Forelimb muscle (tissue), 1 donor: ENCODE measurements around the gene CELSR3. TPM values are rescaled to one million over a fixed set of nuclear protein-coding genes. Genes with fewer than 3 reads are reported as not detected.

Source experiments
- DNase-seq: peaks from one replicate; pipeline ENCODE4 v3.0.0-alpha.2; 2013; ENCODE audit warnings: low read depth
- polyA plus RNA-seq: library from polyadenylated mRNA; unstranded; fragments of 120-200 nt; gene quantifications from one replicate; pipeline ENCODE4 v1.2.1, GENCODE V29; 2013; ENCODE audit not compliant: insufficient read length

The CELSR3 gene, protein sequence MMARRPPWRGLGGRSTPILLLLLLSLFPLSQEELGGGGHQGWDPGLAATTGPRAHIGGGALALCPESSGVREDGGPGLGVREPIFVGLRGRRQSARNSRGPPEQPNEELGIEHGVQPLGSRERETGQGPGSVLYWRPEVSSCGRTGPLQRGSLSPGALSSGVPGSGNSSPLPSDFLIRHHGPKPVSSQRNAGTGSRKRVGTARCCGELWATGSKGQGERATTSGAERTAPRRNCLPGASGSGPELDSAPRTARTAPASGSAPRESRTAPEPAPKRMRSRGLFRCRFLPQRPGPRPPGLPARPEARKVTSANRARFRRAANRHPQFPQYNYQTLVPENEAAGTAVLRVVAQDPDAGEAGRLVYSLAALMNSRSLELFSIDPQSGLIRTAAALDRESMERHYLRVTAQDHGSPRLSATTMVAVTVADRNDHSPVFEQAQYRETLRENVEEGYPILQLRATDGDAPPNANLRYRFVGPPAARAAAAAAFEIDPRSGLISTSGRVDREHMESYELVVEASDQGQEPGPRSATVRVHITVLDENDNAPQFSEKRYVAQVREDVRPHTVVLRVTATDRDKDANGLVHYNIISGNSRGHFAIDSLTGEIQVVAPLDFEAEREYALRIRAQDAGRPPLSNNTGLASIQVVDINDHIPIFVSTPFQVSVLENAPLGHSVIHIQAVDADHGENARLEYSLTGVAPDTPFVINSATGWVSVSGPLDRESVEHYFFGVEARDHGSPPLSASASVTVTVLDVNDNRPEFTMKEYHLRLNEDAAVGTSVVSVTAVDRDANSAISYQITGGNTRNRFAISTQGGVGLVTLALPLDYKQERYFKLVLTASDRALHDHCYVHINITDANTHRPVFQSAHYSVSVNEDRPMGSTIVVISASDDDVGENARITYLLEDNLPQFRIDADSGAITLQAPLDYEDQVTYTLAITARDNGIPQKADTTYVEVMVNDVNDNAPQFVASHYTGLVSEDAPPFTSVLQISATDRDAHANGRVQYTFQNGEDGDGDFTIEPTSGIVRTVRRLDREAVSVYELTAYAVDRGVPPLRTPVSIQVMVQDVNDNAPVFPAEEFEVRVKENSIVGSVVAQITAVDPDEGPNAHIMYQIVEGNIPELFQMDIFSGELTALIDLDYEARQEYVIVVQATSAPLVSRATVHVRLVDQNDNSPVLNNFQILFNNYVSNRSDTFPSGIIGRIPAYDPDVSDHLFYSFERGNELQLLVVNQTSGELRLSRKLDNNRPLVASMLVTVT (N-terminal part only)
- 0.35 TPM for polyA plus RNA-seq

- no peak for DNase-seq
Observed at GRCh38 chr3:48662753-48663488, at the start of gene CELSR3. CELSR3 (minus strand) TSS chr3:48662886; CDS start chr3:48662634, 252 bp downstream.

DNA sequence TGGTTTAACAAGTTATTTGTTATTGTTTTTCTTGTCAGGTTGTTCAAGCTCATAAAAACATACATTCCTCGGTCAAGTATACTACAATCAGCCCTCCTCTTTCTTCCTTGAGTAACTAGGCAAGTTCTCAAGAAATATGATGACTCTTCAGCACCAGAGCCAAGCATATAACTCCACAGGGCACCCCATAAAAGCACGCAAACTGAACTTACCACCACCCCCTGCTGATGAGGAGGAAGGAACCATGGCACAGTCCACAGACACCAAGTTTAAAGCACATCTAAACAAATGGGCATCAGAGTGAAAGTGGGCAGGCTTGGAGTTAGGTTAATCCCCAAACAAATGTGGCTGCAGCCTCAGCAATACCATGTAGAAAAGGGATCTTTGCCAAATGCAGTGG, 49.0 kb upstream of the CELSR3 start:
- DNase-seq, result no peak

DNA sequence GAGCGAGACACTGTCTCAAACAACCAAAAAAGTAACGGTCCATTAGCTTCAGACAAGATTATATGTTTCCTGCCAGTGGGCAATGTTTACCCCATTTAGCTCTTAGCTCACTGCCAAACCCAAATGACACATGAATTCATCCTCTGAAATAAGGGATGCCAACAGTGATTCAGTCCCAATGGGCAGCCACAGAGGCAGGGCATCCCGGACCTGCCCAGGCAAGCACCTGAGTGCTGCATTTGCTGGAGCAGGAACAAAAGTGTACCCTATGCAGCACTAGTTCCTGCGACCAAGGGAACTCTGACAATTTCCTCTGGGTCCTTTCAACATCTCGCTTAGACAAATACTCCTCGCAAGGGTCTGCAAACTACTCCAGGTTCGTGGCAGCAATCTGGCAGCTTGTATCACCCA, 46.4 kb upstream of the CELSR3 start:
- no peak for DNase-seq

DNA sequence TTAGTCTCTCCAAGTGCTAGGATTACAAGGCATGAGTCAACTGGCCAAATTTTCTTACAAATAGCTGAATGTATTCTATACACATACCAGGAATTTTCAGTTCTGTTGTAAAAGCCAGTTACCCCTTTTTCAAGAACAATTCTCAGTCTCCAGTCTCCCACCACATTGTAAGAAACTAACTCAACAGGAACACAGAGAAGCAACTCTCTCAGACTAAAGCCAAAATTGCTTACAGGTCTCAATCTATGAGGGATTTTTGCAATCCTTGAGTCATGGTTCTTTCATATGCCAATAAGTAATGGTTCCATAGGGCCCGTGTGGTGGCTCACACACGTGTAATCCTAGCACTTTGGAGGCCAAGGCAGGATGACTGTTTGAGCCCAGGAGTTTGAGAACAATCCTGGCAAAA, 45.8 kb upstream of the CELSR3 start:
- no peak for DNase-seq

DNA sequence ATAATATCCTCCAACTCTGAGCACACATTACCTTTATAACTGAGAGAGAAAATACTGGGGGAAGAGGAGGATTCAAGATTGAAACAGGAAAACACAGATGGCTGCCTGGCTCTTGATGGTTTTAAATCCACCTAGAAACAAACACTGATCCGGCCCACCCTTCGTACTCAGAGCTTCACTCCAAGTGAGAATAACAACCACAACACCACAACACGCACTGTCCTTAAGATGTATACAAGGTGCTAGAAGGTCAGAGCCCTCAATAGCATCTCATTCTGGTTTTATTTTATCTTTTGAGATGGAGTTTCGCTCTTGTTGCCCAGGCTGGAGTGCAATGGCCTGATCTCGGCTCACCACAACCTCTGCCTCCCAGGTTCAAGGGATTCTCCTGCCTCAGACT, 44.5 kb upstream of the CELSR3 start:
- DNase-seq, result no peak

DNA sequence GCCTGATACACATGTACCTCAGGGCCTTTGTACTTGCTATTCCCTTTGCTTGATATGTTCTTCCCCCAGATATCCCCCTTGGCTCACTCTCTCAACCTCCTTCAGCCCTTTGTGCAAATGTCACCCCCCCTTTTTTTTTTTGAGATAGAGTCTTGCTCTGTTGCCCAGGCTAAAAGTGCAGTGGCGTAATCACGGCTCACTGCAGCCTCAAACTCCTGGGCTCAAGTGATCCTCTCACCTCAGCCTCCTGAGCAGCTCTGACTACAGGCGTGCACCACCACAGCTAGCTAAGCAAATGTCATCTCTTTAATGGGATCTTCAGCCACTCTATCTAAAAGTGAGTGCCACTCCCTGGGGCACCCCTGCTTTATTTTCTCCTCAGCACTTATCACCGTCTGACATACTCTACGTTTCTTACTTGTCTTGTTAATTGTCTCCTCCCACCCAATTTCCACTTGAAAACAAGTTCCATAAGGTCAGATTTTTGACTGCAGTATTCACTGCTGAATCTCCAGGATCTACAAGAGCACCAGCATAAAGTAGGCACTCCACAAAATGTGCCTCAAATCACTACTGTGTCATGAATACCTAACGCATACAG, 39.7 kb upstream of the CELSR3 start:
- DNase-seq, result no peak

DNA sequence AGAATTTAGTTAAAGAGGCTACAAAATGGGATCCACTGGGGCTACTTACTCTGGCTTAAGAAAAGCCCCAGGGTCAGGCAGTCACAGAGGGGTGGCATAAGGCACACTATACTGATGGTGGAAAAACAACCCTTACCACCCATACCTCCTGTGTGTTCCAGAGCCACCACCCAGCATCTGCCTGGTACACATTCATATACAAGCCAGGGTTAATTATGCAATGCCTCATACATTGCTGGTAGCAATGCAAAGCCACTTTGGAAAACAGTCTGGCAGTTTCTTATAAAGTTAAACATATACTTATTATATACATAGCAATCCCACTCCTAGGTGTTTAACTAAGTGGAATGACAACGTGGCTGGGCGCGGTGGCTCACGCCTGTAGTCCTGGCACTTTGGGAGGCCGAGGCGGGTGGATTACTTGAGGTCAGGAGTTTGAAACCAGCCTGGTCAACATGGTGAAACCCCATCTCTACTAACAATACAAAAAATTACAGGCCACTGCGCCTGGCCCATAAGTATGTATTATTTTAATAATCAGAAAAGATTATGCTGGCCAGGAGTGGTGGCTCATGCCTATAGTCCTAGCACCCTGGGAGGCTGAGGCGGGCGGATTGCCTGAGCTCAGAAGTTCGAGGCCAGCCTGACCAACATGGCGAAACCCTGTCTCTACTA, 38.2 kb upstream of the CELSR3 start:
- DNase-seq, result no peak

GRCh38 chr3:48698891-48699290, 36.2 kb upstream of the CELSR3 start:
- no peak for DNase-seq

- no peak for DNase-seq
Observed at GRCh38 chr3:48697952-48698351, 35.3 kb upstream of the CELSR3 start.

DNA sequence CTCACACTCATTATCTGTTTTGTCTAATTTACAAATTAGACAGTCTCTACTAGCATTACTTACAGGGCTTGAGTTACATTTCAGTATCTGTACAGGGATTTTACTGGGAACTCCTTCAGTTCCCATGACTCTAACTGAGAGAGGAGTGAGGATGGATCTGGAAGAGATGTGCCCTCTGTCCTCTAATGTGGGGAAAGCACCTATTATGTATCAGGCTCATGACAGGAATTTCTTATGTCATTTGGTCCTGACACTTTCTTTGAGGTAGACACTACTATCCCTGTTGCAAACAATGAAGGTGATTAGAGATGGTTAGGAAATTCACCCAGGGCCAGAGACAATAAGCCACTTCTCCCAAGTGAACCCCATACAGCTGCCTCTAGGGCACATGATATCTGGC, 33.9 kb upstream of the CELSR3 start:
- no peak for DNase-seq

DNA sequence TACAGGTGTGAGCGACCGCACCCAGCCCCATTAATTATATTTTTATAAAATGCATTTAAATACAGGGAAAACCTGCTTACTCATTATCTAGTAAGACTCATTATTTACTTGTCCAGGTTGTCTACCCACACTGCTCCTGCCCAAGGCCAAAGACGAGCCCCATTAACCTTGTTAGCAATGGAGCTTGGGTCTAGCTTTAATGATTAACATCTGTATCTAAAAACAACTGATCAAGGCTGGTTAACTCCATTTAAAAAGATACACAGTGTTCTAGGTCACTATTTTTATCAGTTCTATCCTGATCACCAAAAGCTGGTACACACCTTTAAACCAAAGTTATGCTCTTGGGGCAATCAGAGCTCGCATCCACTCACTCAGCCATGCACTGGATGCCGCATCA, 33.5 kb upstream of the CELSR3 start:
- no peak for DNase-seq

- no peak for DNase-seq
Observed at GRCh38 chr3:48695393-48695753, 32.7 kb upstream of the CELSR3 start.

- no peak for DNase-seq
Observed at GRCh38 chr3:48694610-48695392, 32.1 kb upstream of the CELSR3 start.

DNA sequence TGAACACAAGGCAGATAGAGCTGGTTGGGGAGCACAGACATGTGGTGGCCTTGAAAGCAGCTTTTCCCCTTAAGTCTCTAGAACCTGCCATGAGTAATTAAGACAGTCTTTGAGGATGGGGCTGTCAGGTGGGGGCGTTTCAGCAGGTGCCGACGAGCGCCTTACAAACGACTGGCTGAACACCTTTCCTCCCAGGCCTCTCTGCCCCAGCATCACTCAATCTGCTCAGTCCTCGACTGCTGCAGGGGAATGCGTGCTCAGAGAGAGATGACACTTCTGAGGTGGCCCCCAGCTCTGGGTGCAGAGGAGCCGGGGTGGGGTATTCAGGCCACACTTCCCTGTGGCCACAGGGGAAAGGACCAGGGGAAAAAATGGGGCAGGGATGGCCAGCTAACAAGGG, 31.1 kb upstream of the CELSR3 start:
- no peak for DNase-seq

DNA sequence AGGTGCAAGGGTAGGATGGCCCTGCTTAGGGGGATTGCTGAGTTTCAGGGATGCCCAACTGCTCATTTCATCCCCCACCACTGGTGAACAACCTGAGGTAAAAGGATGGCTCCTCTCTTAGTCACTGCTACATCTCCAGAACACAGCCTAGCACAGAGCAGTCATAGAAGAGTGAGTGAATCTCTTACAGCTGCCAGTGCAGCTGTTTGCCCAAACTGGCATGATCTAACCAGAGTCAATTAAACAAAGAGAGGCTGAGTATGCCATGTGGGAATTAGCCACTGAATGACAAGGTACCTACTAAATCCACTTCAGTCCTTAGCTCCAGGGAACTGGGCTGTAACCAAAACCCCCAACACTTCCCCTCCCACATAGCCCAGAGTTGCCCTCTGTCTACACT, 29.9 kb upstream of the CELSR3 start:
- DNase-seq, result no peak

DNA sequence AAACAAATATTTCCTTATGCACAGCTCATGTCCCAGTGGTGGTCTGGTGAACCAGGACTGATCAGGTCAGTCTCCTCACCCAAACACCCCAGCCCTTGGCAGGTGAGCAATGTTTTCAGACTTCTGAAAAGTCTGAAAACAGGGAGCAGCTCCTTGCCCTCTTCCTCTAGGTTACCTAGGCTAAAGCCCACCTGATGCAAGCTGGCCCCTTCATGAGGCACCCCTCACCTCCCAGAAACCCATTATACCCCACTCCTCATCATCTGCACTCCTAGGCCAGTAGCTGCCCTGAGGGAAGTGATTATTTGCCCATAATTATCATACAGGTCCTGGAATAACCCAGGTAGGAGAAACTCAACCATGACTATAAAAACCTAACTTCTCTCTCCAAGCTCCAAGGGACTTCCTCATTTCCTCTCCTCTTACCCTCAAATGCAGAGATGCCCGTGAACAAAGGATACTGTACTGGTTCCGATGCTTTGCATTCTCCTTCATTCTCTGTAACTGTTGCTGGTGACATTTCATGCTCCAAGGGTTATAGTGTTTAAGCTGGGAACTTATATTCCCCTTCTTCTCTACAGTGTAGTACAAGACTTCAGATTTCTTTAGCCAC, 28.3 kb upstream of the CELSR3 start:
- DNase-seq, result no peak

DNA sequence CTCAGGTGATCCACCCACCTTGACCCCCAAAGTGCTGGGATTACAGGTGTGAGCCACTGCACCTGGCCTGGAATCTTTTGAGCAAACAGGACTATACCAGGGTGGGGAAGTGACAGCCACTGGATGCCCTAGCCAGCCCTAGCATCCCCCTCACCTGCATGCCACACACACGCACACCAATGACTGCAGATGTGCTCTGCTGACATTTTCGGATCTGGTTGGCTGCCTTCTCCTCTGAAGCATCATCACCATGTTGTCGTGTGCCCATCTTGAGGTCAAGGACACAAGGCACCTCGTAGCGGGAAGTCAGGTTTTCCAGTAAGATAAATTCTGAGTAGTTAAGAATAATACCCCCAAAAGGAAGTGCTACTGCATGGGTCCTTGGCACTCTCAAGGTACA, 26.7 kb upstream of the CELSR3 start:
- no peak for DNase-seq

DNA sequence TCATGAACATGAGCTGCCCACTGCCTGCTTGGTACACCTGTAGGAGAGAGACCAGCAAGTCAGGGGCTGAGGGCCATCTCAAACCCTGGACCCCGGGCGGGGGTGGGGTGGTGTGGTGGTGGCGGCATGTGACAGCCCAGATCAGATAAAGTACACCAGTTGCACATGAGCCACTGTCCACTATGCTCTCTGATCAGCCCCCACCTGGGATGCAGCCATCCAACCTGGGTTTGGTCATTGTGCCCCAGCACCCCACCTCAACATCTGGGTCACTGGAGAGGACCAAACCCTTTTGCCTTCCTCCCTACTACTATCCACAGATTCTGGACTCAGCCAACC, 26.0 kb upstream of the CELSR3 start:
- DNase-seq, result no peak

DNA sequence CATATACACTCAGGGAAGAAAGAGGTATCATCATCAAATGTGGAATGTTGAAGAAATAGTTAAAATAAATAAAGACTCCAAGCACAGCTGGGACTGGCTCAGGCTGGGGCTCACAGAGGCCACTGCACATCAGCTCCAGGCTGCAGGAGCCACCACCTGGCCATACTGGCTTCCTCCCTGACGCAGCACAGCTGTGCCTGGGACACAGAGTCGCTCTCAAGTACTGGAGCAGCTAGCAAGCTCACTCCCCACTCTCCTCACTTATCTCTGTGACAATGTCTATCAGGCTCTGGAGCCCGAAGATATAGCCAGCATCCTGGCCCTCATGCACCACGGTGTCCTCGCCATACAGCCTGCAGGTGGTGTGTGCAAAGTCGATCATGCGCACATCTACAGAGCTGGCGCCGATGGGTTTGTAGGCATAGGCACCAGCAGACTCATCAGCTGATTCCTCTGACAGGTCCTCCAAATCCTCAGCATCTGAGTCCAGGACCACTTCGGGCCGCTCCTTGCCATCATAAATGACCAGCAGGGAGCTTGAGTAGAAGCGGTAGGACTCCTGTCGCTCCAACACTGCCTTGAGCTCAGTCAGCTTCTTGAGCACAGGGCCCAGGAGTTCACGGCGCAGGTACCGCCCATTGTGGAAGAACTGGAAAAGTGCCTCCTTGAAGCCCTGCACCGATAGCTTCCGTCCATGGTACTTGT, 25.5 kb upstream of the CELSR3 start:
- no peak for DNase-seq
